ENCODE measurements around the gene SOX15. TPM values are rescaled to one million over a fixed set of nuclear protein-coding genes. Genes with fewer than 3 reads are reported as not detected.

SOX15 gene
- total and polyA plus RNA-seq, 2 of the 4 experiments (the other 2 are of a cell fraction) = 0.18 to 0.62 TPM

DNA sequence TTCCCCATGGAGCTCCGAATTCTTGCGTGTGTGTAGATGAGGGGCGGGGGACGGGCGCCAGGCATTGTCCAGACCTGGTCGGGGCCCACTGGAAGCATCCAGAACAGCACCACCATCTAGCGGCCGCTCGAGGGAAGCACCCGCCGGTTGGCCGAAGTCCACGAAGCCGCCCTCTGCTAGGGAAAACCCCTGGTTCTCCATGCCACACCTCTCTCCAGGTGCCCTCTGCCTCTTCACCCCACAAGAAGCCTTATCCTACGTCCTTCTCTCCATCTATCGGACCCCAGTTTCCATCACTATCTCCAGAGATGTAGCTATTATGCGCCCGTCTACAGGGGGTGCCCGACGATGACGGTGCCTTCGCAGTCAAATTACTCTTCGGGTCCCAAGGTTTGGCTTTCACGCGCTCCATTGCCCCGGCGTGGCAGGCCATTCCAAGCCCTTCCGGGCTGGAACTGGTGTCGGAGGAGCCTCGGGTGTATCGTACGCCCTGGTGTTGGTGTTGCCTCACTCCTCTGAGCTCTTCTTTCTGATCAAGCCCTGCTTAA is 28.8 kb downstream of the SOX15 start (continued):
- TF ChIP-seq, protein P1, sequence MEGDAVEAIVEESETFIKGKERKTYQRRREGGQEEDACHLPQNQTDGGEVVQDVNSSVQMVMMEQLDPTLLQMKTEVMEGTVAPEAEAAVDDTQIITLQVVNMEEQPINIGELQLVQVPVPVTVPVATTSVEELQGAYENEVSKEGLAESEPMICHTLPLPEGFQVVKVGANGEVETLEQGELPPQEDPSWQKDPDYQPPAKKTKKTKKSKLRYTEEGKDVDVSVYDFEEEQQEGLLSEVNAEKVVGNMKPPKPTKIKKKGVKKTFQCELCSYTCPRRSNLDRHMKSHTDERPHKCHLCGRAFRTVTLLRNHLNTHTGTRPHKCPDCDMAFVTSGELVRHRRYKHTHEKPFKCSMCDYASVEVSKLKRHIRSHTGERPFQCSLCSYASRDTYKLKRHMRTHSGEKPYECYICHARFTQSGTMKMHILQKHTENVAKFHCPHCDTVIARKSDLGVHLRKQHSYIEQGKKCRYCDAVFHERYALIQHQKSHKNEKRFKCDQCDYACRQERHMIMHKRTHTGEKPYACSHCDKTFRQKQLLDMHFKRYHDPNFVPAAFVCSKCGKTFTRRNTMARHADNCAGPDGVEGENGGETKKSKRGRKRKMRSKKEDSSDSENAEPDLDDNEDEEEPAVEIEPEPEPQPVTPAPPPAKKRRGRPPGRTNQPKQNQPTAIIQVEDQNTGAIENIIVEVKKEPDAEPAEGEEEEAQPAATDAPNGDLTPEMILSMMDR (conservative IDR thresholded peaks at IDR 0.05; ENCODE audit: low read depth, low read length) = peak; percentile 94
